ENCODE results near the gene MYH11. TPM values are rescaled to one million over a fixed set of nuclear protein-coding genes. Genes with fewer than 3 reads are reported as not detected.

MYH11 gene
- total and polyA plus RNA-seq, 2 of the 13 experiments (the other 11 are each of a cell fraction or from before 2014, with no cell fraction given), result not detected

DNA sequence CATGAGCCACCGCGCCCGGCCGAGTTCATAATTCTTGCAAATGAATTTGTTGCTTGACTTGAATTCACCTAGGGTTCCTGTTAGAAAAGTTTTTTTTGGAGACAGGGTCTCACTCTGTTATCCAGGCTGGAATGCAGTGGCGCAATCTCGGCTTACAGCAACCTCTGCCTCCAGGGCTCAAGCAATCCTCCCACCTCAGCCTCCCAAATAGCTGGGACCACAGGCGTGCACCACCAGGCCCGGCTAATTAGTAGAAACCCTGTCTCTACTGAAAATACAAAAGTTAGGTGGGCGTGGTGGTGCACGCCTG is 99.8 kb downstream of the MYH11 start:
- H3K36me3 ChIP-seq (replicated peaks in 1 of 2; ENCODE audit: control insufficient read depth in 1 of 2, insufficient read depth in 2 of 2, low read length in 2 of 2), result no peaks in the 10 kb centered on the region
- POLR2A ChIA-PET, result no interaction called here
- no TSS peak for BruUV-seq (replicated peaks)
- 71% methylated on average over 10 of the region's 10 CpGs for WGBS (ENCODE audit: low lambda C conversion rate)
- peak overlapping the region; percentile 8; the same call in 1 of the 2 replicates for H3K4me2 ChIP-seq (ENCODE audit: low read depth, low read length)
- H3K9me3 ChIP-seq (ENCODE audit: low read length), result no peaks in the 10 kb centered on the region
- no peaks in the 10 kb centered on the region for H3K79me2 ChIP-seq (ENCODE audit: insufficient read depth, low read length)
- no peak overlapping the region for H2AFZ ChIP-seq (ENCODE audit: low read length)
- intact Hi-C loops (cut with micrococcal nuclease; ENCODE audit: unreplicated experiment) (no loop called here), in situ Hi-C loops (cut with HindIII; ENCODE audit: extremely low pct_ligation_motif_present, low pct_unique_long_range_greater_than_20kb) (no loop called here)
- DNase-seq (ENCODE audit: low spot score) (no peak), ATAC-seq (no peak), FAIRE-seq (no peak)
- no peak overlapping the region for H3K4me3 ChIP-seq (replicated peaks in 1 of 3; ENCODE audit: insufficient read depth in 1 of 3, low read depth in 2 of 3, low read length in 3 of 3)
- TF ChIP-seq CEBPB (IDR thresholded peaks at IDR 0.05; ENCODE audit: borderline replicate concordance, low read depth, low read length) (peak; percentile 54; the same call in 1 of the 2 replicates), TP53 (CRISPR knock-in tag; conservative IDR thresholded peaks at IDR 0.05) (no peak), ZNF83 (CRISPR knock-in tag; IDR thresholded peaks at IDR 0.05; ENCODE audit: borderline replicate concordance) (no peak), ZNF205 (CRISPR knock-in tag; IDR thresholded peaks at IDR 0.05) (no peak), CEBPG (CRISPR knock-in tag; IDR thresholded peaks at IDR 0.05) (peak; percentile 48; the same call in 1 of the 2 replicates), TEAD3 (CRISPR knock-in tag; optimal IDR thresholded peaks at IDR 0.05; ENCODE audit: borderline replicate concordance) (peak; percentile 54)
- TF ChIP-seq, protein P1, sequence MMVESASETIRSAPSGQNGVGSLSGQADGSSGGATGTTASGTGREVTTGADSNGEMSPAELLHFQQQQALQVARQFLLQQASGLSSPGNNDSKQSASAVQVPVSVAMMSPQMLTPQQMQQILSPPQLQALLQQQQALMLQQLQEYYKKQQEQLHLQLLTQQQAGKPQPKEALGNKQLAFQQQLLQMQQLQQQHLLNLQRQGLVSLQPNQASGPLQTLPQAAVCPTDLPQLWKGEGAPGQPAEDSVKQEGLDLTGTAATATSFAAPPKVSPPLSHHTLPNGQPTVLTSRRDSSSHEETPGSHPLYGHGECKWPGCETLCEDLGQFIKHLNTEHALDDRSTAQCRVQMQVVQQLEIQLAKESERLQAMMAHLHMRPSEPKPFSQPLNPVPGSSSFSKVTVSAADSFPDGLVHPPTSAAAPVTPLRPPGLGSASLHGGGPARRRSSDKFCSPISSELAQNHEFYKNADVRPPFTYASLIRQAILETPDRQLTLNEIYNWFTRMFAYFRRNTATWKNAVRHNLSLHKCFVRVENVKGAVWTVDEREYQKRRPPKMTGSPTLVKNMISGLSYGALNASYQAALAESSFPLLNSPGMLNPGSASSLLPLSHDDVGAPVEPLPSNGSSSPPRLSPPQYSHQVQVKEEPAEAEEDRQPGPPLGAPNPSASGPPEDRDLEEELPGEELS (CRISPR knock-in tag; IDR thresholded peaks at IDR 0.05), result 0 out of 2 replicates have a peak, but pooled peaks have one; percentile 5
- TF ChIP-seq, protein P2, sequence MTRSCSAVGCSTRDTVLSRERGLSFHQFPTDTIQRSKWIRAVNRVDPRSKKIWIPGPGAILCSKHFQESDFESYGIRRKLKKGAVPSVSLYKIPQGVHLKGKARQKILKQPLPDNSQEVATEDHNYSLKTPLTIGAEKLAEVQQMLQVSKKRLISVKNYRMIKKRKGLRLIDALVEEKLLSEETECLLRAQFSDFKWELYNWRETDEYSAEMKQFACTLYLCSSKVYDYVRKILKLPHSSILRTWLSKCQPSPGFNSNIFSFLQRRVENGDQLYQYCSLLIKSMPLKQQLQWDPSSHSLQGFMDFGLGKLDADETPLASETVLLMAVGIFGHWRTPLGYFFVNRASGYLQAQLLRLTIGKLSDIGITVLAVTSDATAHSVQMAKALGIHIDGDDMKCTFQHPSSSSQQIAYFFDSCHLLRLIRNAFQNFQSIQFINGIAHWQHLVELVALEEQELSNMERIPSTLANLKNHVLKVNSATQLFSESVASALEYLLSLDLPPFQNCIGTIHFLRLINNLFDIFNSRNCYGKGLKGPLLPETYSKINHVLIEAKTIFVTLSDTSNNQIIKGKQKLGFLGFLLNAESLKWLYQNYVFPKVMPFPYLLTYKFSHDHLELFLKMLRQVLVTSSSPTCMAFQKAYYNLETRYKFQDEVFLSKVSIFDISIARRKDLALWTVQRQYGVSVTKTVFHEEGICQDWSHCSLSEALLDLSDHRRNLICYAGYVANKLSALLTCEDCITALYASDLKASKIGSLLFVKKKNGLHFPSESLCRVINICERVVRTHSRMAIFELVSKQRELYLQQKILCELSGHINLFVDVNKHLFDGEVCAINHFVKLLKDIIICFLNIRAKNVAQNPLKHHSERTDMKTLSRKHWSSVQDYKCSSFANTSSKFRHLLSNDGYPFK (CRISPR knock-in tag; IDR thresholded peaks at IDR 0.05; ENCODE audit: borderline replicate concordance), result 0 out of 2 replicates have a peak, but pooled peaks have one; percentile 7
- TF ChIP-seq, protein P3, sequence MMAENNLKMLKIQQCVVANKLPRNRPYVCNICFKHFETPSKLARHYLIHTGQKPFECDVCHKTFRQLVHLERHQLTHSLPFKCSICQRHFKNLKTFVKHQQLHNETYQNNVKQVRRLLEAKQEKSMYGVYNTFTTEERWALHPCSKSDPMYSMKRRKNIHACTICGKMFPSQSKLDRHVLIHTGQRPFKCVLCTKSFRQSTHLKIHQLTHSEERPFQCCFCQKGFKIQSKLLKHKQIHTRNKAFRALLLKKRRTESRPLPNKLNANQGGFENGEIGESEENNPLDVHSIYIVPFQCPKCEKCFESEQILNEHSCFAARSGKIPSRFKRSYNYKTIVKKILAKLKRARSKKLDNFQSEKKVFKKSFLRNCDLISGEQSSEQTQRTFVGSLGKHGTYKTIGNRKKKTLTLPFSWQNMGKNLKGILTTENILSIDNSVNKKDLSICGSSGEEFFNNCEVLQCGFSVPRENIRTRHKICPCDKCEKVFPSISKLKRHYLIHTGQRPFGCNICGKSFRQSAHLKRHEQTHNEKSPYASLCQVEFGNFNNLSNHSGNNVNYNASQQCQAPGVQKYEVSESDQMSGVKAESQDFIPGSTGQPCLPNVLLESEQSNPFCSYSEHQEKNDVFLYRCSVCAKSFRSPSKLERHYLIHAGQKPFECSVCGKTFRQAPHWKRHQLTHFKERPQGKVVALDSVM (CRISPR knock-in tag; IDR thresholded peaks at IDR 0.05), result peak; percentile 90
- TF ChIP-seq, protein P4, sequence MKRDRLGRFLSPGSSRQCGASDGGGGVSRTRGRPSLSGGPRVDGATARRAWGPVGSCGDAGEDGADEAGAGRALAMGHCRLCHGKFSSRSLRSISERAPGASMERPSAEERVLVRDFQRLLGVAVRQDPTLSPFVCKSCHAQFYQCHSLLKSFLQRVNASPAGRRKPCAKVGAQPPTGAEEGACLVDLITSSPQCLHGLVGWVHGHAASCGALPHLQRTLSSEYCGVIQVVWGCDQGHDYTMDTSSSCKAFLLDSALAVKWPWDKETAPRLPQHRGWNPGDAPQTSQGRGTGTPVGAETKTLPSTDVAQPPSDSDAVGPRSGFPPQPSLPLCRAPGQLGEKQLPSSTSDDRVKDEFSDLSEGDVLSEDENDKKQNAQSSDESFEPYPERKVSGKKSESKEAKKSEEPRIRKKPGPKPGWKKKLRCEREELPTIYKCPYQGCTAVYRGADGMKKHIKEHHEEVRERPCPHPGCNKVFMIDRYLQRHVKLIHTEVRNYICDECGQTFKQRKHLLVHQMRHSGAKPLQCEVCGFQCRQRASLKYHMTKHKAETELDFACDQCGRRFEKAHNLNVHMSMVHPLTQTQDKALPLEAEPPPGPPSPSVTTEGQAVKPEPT (CRISPR knock-in tag; IDR thresholded peaks at IDR 0.05; ENCODE audit: low read depth), result no peak
- TF ChIP-seq, protein P5, sequence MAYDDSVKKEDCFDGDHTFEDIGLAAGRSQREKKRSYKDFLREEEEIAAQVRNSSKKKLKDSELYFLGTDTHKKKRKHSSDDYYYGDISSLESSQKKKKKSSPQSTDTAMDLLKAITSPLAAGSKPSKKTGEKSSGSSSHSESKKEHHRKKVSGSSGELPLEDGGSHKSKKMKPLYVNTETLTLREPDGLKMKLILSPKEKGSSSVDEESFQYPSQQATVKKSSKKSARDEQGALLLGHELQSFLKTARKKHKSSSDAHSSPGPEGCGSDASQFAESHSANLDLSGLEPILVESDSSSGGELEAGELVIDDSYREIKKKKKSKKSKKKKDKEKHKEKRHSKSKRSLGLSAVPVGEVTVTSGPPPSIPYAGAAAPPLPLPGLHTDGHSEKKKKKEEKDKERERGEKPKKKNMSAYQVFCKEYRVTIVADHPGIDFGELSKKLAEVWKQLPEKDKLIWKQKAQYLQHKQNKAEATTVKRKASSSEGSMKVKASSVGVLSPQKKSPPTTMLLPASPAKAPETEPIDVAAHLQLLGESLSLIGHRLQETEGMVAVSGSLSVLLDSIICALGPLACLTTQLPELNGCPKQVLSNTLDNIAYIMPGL (CRISPR knock-in tag; IDR thresholded peaks at IDR 0.05; ENCODE audit: borderline replicate concordance in 1 of 2, low read depth in 1 of 2), result 0 out of 4 replicates have a peak, but pooled peaks of 1 of the 2 experiments have one; percentile 3
- no peaks in the 10 kb centered on the region for H3K4me1 ChIP-seq (ENCODE audit: insufficient read depth, low read length)
- no peak overlapping the region for H3K27ac ChIP-seq (ENCODE audit: extremely low read length, insufficient read depth, low read length)
- peaks cover 0 to 13% of the 10 kb centered on the region in 2 experiments; a peak in 1 of 5 replicates for H3K27me3 ChIP-seq (ENCODE audit: control insufficient read depth in 1 of 2, insufficient read depth in 2 of 2, low read length in 2 of 2)
- H3K9ac ChIP-seq (ENCODE audit: insufficient read depth, low read depth, low read length), result no peak overlapping the region
- CTCF ChIA-PET (ENCODE audit: low intra/inter-chr PET ratio, low total read pairs), result no interaction called here
- no peaks in the 10 kb centered on the region for H4K20me1 ChIP-seq (ENCODE audit: insufficient read depth, low read length)

Measured in HepG2 (cell line).